Measurements from ENCODE around the gene RRP15. TPM values are rescaled to one million over a fixed set of nuclear protein-coding genes. Genes with fewer than 3 reads are reported as not detected.
A peak's percentile ranks its signal among the peaks of the same experiment; 100 is the strongest.

The RRP15 gene
- total RNA-seq, 1 donor from 2014 or later, result 20.3 TPM

DNA sequence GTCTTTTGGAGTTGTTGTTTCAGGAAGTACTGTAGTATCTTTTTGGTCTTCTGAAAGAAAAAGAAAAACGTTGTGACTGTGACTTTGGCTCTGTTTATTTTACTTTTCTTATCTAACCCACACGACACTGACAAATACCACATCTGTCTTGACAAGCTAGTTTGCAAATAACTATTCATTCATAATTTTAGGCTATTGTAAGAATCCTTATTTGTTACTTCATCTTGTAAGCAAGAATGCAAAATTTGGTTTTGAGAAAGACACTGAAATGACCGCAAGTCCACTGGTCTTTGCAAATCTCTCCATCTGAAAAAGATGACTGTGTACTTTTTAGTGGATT lies 72.8 kb downstream of the RRP15 start:
- TF ChIP-seq, protein P1, sequence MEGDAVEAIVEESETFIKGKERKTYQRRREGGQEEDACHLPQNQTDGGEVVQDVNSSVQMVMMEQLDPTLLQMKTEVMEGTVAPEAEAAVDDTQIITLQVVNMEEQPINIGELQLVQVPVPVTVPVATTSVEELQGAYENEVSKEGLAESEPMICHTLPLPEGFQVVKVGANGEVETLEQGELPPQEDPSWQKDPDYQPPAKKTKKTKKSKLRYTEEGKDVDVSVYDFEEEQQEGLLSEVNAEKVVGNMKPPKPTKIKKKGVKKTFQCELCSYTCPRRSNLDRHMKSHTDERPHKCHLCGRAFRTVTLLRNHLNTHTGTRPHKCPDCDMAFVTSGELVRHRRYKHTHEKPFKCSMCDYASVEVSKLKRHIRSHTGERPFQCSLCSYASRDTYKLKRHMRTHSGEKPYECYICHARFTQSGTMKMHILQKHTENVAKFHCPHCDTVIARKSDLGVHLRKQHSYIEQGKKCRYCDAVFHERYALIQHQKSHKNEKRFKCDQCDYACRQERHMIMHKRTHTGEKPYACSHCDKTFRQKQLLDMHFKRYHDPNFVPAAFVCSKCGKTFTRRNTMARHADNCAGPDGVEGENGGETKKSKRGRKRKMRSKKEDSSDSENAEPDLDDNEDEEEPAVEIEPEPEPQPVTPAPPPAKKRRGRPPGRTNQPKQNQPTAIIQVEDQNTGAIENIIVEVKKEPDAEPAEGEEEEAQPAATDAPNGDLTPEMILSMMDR (IDR thresholded peaks at IDR 0.05), result no peak
- H3K27ac Mint-ChIP-seq (ENCODE audit: unreplicated experiment), result peak overlapping the region; percentile 63
- H3K4me1 Mint-ChIP-seq (ENCODE audit: unreplicated experiment), result peaks cover 83% of the 10 kb centered on the region
- H3K36me3 Mint-ChIP-seq (ENCODE audit: unreplicated experiment), result peaks cover 42% of the 10 kb centered on the region
- no peak overlapping the region for H3K4me3 Mint-ChIP-seq (ENCODE audit: unreplicated experiment)
- no peak for DNase-seq (ENCODE audit: extremely low spot score, unreplicated experiment)
- H3K27me3 Mint-ChIP-seq (ENCODE audit: unreplicated experiment), result no peaks in the 10 kb centered on the region
- H3K9me3 Mint-ChIP-seq (ENCODE audit: unreplicated experiment), result no peaks in the 10 kb centered on the region

DNA sequence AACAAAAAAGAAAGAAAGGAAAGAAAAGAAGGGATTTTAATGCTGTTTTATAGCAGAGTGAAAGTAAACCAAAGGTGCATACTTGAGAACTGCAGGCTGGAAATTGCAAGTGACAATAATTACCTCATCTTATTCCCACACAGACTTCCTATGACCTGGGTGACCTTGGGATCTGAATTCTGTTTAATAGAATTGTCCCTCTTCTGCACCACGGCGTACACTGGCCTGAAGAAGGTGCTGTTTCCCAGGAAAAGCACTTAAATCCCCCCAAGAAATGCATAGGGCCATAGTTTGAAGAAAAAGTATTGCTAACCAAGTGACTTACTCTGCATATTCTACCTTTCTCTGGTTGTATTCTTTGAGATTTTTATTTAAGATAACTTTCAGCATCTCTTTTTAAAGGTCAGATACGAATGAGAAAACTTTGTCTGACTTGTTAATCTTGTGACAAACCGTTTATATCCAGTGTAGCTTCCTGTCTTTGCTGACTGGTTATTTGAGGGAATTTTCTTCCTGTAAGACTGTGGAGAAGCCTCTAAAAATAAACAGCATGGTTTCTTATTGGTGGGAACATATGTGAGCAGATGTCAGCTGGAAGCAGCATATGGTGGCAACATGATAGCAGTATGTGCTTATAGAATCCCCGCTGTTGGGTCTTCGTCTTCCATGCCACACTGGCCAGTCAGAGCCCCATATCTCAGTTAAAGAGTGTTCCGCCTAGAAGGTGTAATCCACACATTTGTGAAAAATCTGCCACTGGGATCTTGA lies 76.4 kb downstream of the RRP15 start:
- H3K4me3 Mint-ChIP-seq (ENCODE audit: unreplicated experiment), result peak overlapping the region; percentile 6
- no peak for DNase-seq (ENCODE audit: extremely low spot score, unreplicated experiment)
- peak overlapping the region; percentile 70 for H3K27ac Mint-ChIP-seq (ENCODE audit: unreplicated experiment)
- no peaks in the 10 kb centered on the region for H3K27me3 Mint-ChIP-seq (ENCODE audit: unreplicated experiment)
- peaks cover 33% of the 10 kb centered on the region for H3K36me3 Mint-ChIP-seq (ENCODE audit: unreplicated experiment)
- no peaks in the 10 kb centered on the region for H3K9me3 Mint-ChIP-seq (ENCODE audit: unreplicated experiment)
- TF ChIP-seq, protein P1 (IDR thresholded peaks at IDR 0.05), result peak; percentile 75
- H3K4me1 Mint-ChIP-seq (ENCODE audit: unreplicated experiment), result peaks cover 87% of the 10 kb centered on the region

DNA sequence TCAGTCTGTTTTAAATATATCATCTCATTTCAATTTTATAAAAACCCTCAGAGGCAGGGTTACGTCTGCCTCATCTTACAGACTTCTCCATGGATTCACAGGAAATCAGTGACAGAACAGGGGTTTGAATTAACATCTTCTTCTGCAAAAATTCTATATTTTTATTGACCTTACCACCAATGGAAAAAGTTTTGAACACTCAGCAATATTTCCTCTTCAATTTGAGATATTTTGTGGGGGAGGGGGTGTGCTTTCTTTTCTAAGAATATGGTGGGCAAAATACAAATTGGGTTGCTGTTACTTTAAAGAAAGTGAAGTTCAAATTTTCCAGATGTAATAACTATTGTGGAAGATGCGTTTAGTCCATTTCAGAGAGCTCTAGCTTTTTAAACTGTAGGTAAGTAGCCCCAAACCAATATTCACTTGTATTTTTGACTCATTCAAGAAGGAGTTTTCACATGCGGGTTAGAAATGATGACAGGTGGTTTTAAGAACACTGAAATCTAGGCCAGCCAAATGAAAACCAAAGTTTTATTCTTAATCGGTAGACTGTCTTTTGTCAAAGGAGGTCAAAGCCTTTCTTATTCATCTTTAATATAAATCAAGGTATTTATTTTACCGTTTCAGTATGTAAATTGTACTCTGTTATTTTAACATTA lies 77.5 kb downstream of the RRP15 start:
- peak overlapping the region; percentile 27 for H3K27ac Mint-ChIP-seq (ENCODE audit: unreplicated experiment)
- no peak for DNase-seq (ENCODE audit: extremely low spot score, unreplicated experiment)
- H3K9me3 Mint-ChIP-seq (ENCODE audit: unreplicated experiment), result no peaks in the 10 kb centered on the region
- peaks cover 89% of the 10 kb centered on the region for H3K4me1 Mint-ChIP-seq (ENCODE audit: unreplicated experiment)
- no peak overlapping the region for H3K4me3 Mint-ChIP-seq (ENCODE audit: unreplicated experiment)
- peaks cover 32% of the 10 kb centered on the region for H3K36me3 Mint-ChIP-seq (ENCODE audit: unreplicated experiment)
- no peaks in the 10 kb centered on the region for H3K27me3 Mint-ChIP-seq (ENCODE audit: unreplicated experiment)
- TF ChIP-seq, protein P1 (IDR thresholded peaks at IDR 0.05), result no peak

DNA sequence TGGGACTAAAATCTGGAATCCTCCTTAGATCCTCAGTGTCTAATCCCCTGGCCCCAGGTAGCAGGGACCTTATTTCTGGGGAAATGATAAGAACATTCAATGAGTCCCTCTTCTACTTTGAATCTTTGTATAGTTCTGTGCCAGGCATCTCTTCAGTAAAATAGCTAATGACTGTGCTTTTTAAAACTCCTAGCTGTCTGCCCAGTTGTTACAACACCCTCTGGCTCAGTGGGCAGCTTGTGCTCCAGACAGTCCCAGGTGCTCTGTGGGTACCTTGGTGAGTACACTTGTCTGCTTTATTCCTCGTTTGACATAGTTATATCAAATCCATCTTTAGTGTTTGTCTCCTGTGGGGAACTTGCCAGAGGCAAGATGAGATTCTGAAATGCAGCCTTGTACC lies 78.0 kb downstream of the RRP15 start:
- Mint-ChIP-seq H3K4me1 (ENCODE audit: unreplicated experiment) (peaks cover 87% of the 10 kb centered on the region), H3K36me3 (ENCODE audit: unreplicated experiment) (peaks cover 29% of the 10 kb centered on the region), H3K4me3 (ENCODE audit: unreplicated experiment) (no peak overlapping the region), H3K27me3 (ENCODE audit: unreplicated experiment) (no peaks in the 10 kb centered on the region), H3K9me3 (ENCODE audit: unreplicated experiment) (no peaks in the 10 kb centered on the region), H3K27ac (ENCODE audit: unreplicated experiment) (peak overlapping the region; percentile 86)
- TF ChIP-seq, protein P1 (IDR thresholded peaks at IDR 0.05), result no peak
- no peak for DNase-seq (ENCODE audit: extremely low spot score, unreplicated experiment)

DNA sequence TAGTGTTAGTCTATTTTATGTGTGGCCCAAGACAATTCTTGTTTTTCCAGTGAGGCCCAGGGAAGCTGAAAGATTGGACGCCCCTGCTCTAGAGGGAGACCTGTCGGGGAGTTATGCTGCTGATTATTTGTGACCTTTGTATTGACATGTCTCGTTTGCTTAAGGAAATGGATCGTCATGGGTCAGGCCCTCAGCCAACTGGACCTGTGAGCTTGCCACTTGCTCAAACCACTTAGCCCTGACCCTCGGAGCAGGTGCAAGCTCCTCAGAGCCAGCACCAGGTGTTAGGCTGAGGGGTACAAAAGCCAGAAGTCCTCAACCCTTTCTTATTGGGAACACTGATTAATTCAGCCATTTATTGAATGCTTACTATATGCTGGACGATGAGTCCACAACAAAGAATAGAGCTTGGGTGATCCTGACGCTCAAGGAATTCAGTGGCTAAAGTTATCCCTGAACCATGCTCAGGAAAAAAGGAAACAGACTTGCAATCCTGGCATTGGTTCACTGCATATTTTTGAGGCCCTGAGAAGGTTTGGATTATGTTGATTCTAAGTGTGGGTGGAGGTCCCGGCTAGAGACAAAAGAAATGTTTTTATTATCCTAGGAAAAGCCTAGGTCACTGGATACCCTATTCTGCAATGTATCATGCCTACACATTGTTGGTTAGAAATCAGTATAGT lies 79.1 kb downstream of the RRP15 start:
- H3K36me3 Mint-ChIP-seq (ENCODE audit: unreplicated experiment), result peaks cover 32% of the 10 kb centered on the region
- peaks cover 81% of the 10 kb centered on the region for H3K4me1 Mint-ChIP-seq (ENCODE audit: unreplicated experiment)
- H3K27ac Mint-ChIP-seq (ENCODE audit: unreplicated experiment), result peak overlapping the region; percentile 86
- H3K9me3 Mint-ChIP-seq (ENCODE audit: unreplicated experiment), result no peaks in the 10 kb centered on the region
- DNase-seq (ENCODE audit: extremely low spot score, unreplicated experiment), result no peak
- no peak overlapping the region for H3K4me3 Mint-ChIP-seq (ENCODE audit: unreplicated experiment)
- no peaks in the 10 kb centered on the region for H3K27me3 Mint-ChIP-seq (ENCODE audit: unreplicated experiment)
- TF ChIP-seq, protein P1 (IDR thresholded peaks at IDR 0.05), result no peak
